IMR-90 (cell line): Measurements from ENCODE around the gene ASTN2. TPM values are rescaled to one million over a fixed set of nuclear protein-coding genes. Genes with fewer than 3 reads are reported as not detected.

ENCODE experiments used
- ATAC-seq: fragments of 200-7000 bp; cut with Tn5 transposase; 2 replicates; pipeline ENCODE4 v1.9.1; 2020; ENCODE audit warnings: low read depth, mild to moderate bottlenecking, moderate library complexity
- BruUV-seq: library from RNA; stranded (reverse); fragments of 400-500 nt; replicated peaks from 2 replicates; lab custom pipeline; 2021; lab: Mats Ljungman, UMichigan
- CTCF ChIA-PET: fragments of 300-600 bp; formaldehyde crosslinking; extraction: SDS; loops from one replicate; lab custom pipeline; 2021; ENCODE audit warnings: antibody characterized with exemption; lab: Yijun Ruan, JAX
- POLR2A ChIA-PET: fragments of 300-600 bp; sonication (Branson Sonifier 250); formaldehyde crosslinking; loops from one replicate; lab custom pipeline; 2022; ENCODE audit warnings: antibody characterized with exemption; ENCODE audit not compliant: unreplicated experiment; lab: Charles Lee
- DNase-seq: peaks from one replicate; pipeline ENCODE4 v3.0.0; 2013
- H2AFZ ChIP-seq: replicated peaks from 2 replicates; pipeline ENCODE3; 2013; ENCODE audit warnings: low read length, mild to moderate bottlenecking; ENCODE audit not compliant: poor library complexity
- H2AK5ac ChIP-seq: 2 replicates; pipeline ENCODE4 v1.6.1; 2013; ENCODE audit warnings: low read depth, low read length, inconsistent platforms
- H2AK9ac ChIP-seq: replicated peaks from 2 replicates; pipeline ENCODE3; 2013; ENCODE audit warnings: mild to moderate bottlenecking, low read depth, low read length, moderate library complexity; ENCODE audit not compliant: poor library complexity
- H2BK120ac ChIP-seq: 2 replicates; pipeline ENCODE4 v1.6.1; 2013; ENCODE audit warnings: low read depth, low read length, inconsistent platforms
- H2BK15ac ChIP-seq: 3 replicates; pipeline ENCODE4 v1.6.1; 2013; ENCODE audit warnings: low read depth, low read length, inconsistent platforms
- H2BK20ac ChIP-seq: 2 replicates; pipeline ENCODE4 v1.6.1; 2013; ENCODE audit warnings: low read depth, mild to moderate bottlenecking, inconsistent platforms, low read length, moderate library complexity
- H2BK5ac ChIP-seq: 2 replicates; pipeline ENCODE4 v1.6.1; 2013; ENCODE audit warnings: mild to moderate bottlenecking, low read depth, low read length, inconsistent platforms; ENCODE audit not compliant: poor library complexity, severe bottlenecking
- H3K14ac ChIP-seq: replicated peaks from 2 replicates; pipeline ENCODE4 v1.6.1; 2013; ENCODE audit warnings: low read depth, low read length, inconsistent platforms
- H3K18ac ChIP-seq: 2 replicates; pipeline ENCODE4 v1.6.1; 2013; ENCODE audit warnings: low read depth, low read length, control low read depth
- H3K23ac ChIP-seq: 2 replicates; pipeline ENCODE4 v1.6.1; 2013; ENCODE audit warnings: low read depth, low read length, inconsistent platforms
- H3K27ac ChIP-seq: 2 replicates; pipeline ENCODE4 v1.5.1; 2013; ENCODE audit warnings: mild to moderate bottlenecking, control low read depth, low read length; ENCODE audit not compliant: insufficient read depth
- H3K27me3 ChIP-seq: 2 replicates; pipeline ENCODE4 v1.6.1; 2013; ENCODE audit warnings: low read length; ENCODE audit not compliant: control insufficient read depth, insufficient read depth
- H3K36me3 ChIP-seq: 2 replicates; pipeline ENCODE4 v1.6.1; 2013; ENCODE audit warnings: low read length, mixed read lengths; ENCODE audit not compliant: control insufficient read depth, insufficient read depth
- H3K4ac ChIP-seq: 2 replicates; pipeline ENCODE4 v1.6.1; 2013; ENCODE audit warnings: low read depth, low read length, inconsistent platforms
- H3K4me1 ChIP-seq: 2 replicates; pipeline ENCODE4 v1.6.1; 2013; ENCODE audit warnings: low read length, mixed read lengths; ENCODE audit not compliant: control insufficient read depth, insufficient read depth
- H3K4me2 ChIP-seq: 2 replicates; pipeline ENCODE4 v1.6.1; 2013; ENCODE audit warnings: low read depth, mild to moderate bottlenecking, control low read depth, low read length, moderate library complexity
- H3K4me3 ChIP-seq: 2 replicates; pipeline ENCODE4 v1.5.1; 2013; ENCODE audit warnings: low read depth, mild to moderate bottlenecking, control low read depth, low read length, moderate library complexity; ENCODE audit not compliant: insufficient read depth
- H3K56ac ChIP-seq: 2 replicates; pipeline ENCODE4 v1.6.1; 2013; ENCODE audit warnings: low read length, inconsistent platforms; ENCODE audit not compliant: insufficient read depth; ENCODE audit errors: extremely low read depth
- H3K79me1 ChIP-seq, 2 experiments: 2 replicates each; pipeline ENCODE4 v1.6.1; 2013; ENCODE audit warnings: low read length in 2 of 2, inconsistent platforms in 1 of 2, low read depth in 1 of 2
- H3K9ac ChIP-seq: 2 replicates; pipeline ENCODE4 v1.6.1; 2013; ENCODE audit warnings: low read depth, low read length, control low read depth
- H3K9me1 ChIP-seq: 2 replicates; pipeline ENCODE4 v1.6.1; 2013; ENCODE audit warnings: low read length, inconsistent platforms; ENCODE audit not compliant: insufficient read depth
- H3K9me3 ChIP-seq: 2 replicates; pipeline ENCODE4 v1.6.1; 2013; ENCODE audit warnings: low read length; ENCODE audit not compliant: control insufficient read depth, insufficient read depth
- H4K20me1 ChIP-seq: 2 replicates; pipeline ENCODE4 v1.6.1; 2013; ENCODE audit warnings: low read length, inconsistent platforms; ENCODE audit not compliant: insufficient read depth
- H4K5ac ChIP-seq: 2 replicates; pipeline ENCODE4 v1.6.1; 2013; ENCODE audit warnings: mild to moderate bottlenecking, low read depth, low read length, control low read depth
- H4K8ac ChIP-seq, 2 experiments: 2 replicates each; pipeline ENCODE4 v1.6.1; 2013; ENCODE audit warnings: low read depth in 2 of 2, low read length in 2 of 2, control low read depth in 1 of 2, inconsistent platforms in 1 of 2
- H4K91ac ChIP-seq: 2 replicates; pipeline ENCODE4 v1.6.1; 2013; ENCODE audit warnings: low read depth, low read length, inconsistent platforms; ENCODE audit not compliant: insufficient read depth
- CEBPB ChIP-seq: IDR thresholded peaks from 2 replicates; pipeline ENCODE4 v1.6.1; 2012; ENCODE audit warnings: low read depth, low read length, improper control_type of control experiment
- CHD1 ChIP-seq: IDR thresholded peaks from 2 replicates; pipeline ENCODE4 v1.6.1; 2012; ENCODE audit warnings: low read depth, low read length, improper control_type of control experiment
- MXI1 ChIP-seq: IDR thresholded peaks from 2 replicates; pipeline ENCODE4 v1.6.1; 2012; ENCODE audit warnings: low read depth, mild to moderate bottlenecking, low read length, moderate library complexity, borderline replicate concordance
- NFE2L2 ChIP-seq: fragments of 150-350 bp; IDR thresholded peaks from 2 replicates; pipeline ENCODE4 v1.6.1; 2016; ENCODE audit warnings: low read depth, mild to moderate bottlenecking, low read length
- POLR2A ChIP-seq: IDR thresholded peaks from 2 replicates; pipeline ENCODE4 v1.6.1; 2012; ENCODE audit warnings: mild to moderate bottlenecking, low read depth, low read length
- RCOR1 ChIP-seq: IDR thresholded peaks from 2 replicates; pipeline ENCODE4 v1.6.1; 2012; ENCODE audit warnings: mild to moderate bottlenecking, low read length, improper control_type of control experiment; ENCODE audit not compliant: insufficient replicate concordance
- RFX5 ChIP-seq: IDR thresholded peaks from 2 replicates; pipeline ENCODE4 v1.8.0; 2012; ENCODE audit warnings: low read depth, mild to moderate bottlenecking, low read length, moderate library complexity
- WGBS, 2 experiments: methylation state at CpG; one replicate each; pipeline versions ENCODE4 v1.1.5 to v1.1.7; 2013; ENCODE audit warnings: missing lambda C conversion rate in 2 of 2; ENCODE audit not compliant: insufficient read length in 1 of 2; ENCODE audit errors: extremely low coverage in 2 of 2; 5-methylcytosine and 5-hydroxymethylcytosine counted together
- dilution Hi-C: fragments of 300-500 bp; cut with HindIII; formaldehyde crosslinking; loops from one replicate; pipeline ENCODE4 v1.14.3; 2018; ENCODE audit warnings: low sequenced_read_pairs; ENCODE audit not compliant: unreplicated experiment
- in situ Hi-C: fragments of 300-500 bp; cut with MboI; formaldehyde crosslinking; loops from 3 replicates; pipeline ENCODE4 v1.14.3; 2019; ENCODE audit warnings: low sequenced_read_pairs, inconsistent platforms, mixed read lengths
- intact Hi-C: fragments of 100-400 bp; cut with micrococcal nuclease; formaldehyde crosslinking; loops from 2 replicates; pipeline ENCODE4 v1.10.0; 2022
- polyA plus RNA-seq, 3 experiments: library from polyadenylated mRNA; depleted of rRNA; stranded (reverse); fragments of >200 nt; gene quantifications; 2 replicates each; pipeline ENCODE4 v1.2.3, GENCODE V29; 2012; ENCODE audit warnings: low replicate concordance in 1 of 3
- total RNA-seq: library from RNA; depleted of rRNA; stranded (reverse); fragments of >200 nt; gene quantifications from 2 replicates; pipeline ENCODE4 v1.2.3, GENCODE V29; 2012

The ASTN2 gene
- total and polyA plus RNA-seq, 2 of the 4 experiments (the other 2 are of a cell fraction) = 3.8 to 6.8 TPM

DNA sequence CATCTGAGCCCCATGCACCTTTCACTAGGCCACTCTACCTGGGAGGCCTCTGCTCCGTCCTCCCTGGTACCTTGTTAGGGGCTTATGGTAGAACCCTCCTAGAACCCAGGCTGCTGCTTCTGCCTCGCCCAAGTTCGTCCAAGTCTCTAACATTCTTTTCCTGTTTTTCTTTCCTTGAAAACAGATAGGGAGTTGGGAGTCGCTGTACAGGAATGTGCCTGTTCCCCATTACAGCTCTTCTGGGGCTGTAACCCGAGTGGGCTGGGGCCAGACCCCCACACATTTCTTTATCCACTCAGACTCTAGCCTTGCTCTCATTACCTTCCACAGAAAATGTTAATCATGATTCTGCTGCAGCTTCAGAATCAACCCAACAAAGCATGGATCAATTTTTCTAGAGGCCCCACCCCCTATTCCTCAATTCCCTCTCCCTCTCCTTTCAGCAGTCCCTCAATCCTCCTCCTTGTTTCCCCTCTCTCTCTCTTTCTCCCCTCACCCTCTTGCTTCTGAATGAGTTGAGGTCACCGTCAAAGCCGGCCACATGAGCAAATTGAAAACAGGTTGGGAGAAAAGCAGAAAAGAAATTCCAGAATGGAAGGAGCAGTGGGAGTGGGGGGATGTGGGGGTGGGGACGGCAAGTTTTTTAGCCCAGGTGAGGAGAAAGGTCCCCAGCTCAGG lies 921.5 kb downstream of the ASTN2 start:
- dilution Hi-C loops = no loop called here
- Histone ChIP-seq H3K23ac (no peak overlapping the region), H3K56ac (no peak overlapping the region), H2BK120ac (peak overlapping the region; percentile 59), H2BK15ac (no peak overlapping the region), H2AK5ac (no peak overlapping the region), H3K9me3 (no peaks in the 10 kb centered on the region), H3K4ac (peak overlapping the region; percentile 66; the same call in 1 of the 2 replicates), H3K4me3 (no peak overlapping the region), H3K27ac (no peak overlapping the region), H3K27me3 (no peaks in the 10 kb centered on the region), H4K5ac (no peak overlapping the region), H2AFZ (peak overlapping the region; percentile 71), H3K79me1 (no peaks in the 10 kb centered on the region), H2BK5ac (no peak overlapping the region), H2AK9ac (peak overlapping the region; percentile 8), H3K9ac (no peak overlapping the region), H4K20me1 (no peaks in the 10 kb centered on the region), H3K14ac (0 out of 2 replicates have a peak overlapping the region, but pooled peaks have one; percentile 25), H3K36me3 (no peaks in the 10 kb centered on the region), H4K8ac (no peak overlapping the region), H2BK20ac (peak overlapping the region; percentile 69), H3K4me2 (no peak overlapping the region), H3K18ac (no peak overlapping the region), H3K4me1 (peaks cover 4% of the 10 kb centered on the region; the same call in 1 of the 2 replicates), H4K91ac (peak overlapping the region; percentile 55; the same call in 1 of the 2 replicates), H3K9me1 (no peaks in the 10 kb centered on the region)
- BruUV-seq = no TSS peak
- peak; percentile 68 for ATAC-seq
- intact Hi-C loops = no loop called here
- TF ChIP-seq MXI1 = no peak
- TF ChIP-seq POLR2A = no peak
- TF ChIP-seq RFX5 = no peak
- no peak for TF ChIP-seq CHD1
- no peak for TF ChIP-seq NFE2L2
- TF ChIP-seq CEBPB = no peak
- TF ChIP-seq RCOR1 = no peak
- CTCF ChIA-PET = no interaction called here
- POLR2A ChIA-PET = no interaction called here
- in situ Hi-C loops = no loop called here
- WGBS, 2 experiments = 88% methylated on average over 1 of the region's 8 CpGs; no CpG with 5 or more reads in 1 of the 2 experiments
- peak; percentile 43 for DNase-seq
